DND-41 (cell line): Measurements from ENCODE around the gene SEL1L2.

Source experiments
- EZH2 ChIP-seq: IDR thresholded peaks from 3 replicates; pipeline ENCODE4 v1.6.1; 2012; ENCODE audit warnings: borderline replicate concordance, low read depth, mild to moderate bottlenecking, moderate library complexity, low read length, inconsistent platforms; ENCODE audit not compliant: severe bottlenecking
- TF ChIP-seq, protein P1 (sequence below): IDR thresholded peaks from 2 replicates; pipeline ENCODE4 v1.5.1; 2012; ENCODE audit warnings: borderline replicate concordance, low read length, moderate library complexity, mild to moderate bottlenecking; ENCODE audit not compliant: poor library complexity, severe bottlenecking; ENCODE audit errors: extremely low read depth

DNA sequence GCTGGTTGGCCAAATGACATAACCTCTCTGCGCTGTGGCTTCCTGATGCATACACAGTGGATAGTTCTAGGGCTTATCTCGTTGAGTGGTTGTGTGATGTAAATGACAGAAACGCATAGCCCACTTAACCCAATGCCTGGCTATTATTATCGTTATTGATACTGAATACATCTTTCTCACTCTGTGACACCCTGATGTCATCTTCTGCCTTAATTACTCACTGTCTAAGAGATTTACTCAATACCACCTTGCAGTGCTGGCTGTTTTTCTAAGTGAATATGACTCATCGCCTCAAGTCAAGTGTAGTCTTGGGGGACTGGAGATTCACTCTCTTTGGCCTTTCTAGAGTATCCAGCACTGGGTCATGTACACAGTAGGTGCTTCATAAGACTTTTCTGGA is 132.0 kb downstream of the SEL1L2 start:
- TF ChIP-seq, protein P1, sequence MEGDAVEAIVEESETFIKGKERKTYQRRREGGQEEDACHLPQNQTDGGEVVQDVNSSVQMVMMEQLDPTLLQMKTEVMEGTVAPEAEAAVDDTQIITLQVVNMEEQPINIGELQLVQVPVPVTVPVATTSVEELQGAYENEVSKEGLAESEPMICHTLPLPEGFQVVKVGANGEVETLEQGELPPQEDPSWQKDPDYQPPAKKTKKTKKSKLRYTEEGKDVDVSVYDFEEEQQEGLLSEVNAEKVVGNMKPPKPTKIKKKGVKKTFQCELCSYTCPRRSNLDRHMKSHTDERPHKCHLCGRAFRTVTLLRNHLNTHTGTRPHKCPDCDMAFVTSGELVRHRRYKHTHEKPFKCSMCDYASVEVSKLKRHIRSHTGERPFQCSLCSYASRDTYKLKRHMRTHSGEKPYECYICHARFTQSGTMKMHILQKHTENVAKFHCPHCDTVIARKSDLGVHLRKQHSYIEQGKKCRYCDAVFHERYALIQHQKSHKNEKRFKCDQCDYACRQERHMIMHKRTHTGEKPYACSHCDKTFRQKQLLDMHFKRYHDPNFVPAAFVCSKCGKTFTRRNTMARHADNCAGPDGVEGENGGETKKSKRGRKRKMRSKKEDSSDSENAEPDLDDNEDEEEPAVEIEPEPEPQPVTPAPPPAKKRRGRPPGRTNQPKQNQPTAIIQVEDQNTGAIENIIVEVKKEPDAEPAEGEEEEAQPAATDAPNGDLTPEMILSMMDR: no peak
- no peak for TF ChIP-seq EZH2
